GM18867 (cell line): ENCODE measurements around the gene BEGAIN.

Experiments used
- ATAC-seq: cut with Tn5 transposase; IDR thresholded peaks from one replicate; pipeline ENCODE4 v1.9.1; 2021; ENCODE audit warnings: mild to moderate bottlenecking, moderate library complexity; ENCODE audit not compliant: unreplicated experiment

Gene BEGAIN

GRCh38 chr14:100568998-100569733, 18.1 kb downstream of the BEGAIN start:
- ATAC-seq = no peak

DNA sequence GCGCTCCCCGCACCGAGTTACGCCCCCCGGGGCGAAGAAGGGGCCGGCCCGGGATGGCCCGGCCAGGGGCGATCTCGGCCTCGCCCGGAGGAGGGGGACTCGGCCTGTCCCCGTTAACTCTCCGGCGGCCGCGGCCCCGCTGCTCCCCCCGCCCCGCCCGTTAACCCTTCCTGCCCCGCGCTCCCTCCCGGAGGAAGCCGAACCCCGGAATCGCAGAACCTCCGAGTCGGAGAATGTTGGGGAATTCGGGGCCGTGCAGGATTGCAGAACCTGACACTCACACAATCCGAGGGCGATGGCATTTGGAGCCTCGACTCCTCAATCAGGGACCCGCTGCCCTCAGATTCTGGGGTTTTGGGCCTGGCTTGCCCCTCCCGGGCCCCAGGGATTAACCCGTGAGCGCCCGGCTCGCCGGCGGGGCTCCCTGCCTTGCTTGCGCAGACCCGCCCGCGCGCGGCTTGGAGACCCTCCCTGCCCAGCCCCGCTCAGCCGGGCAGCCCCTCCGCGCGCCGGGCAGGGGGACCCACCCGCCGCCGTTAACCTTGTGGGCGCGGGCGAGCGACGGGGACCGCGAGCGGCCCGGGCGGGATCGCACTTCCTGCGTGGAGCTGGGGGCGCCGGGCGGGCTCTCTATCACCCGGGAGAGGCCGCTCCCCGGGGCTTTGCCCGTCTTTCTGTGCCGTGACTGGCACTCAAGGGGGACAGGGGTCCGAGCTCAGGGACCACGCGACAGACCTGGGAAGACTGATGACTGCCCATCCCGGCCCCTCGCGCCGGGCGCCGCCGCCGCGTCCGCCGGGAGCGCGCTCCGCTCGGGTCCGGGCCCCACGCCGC, 18.8 kb downstream of the BEGAIN start:
- ATAC-seq = no peak

DNA sequence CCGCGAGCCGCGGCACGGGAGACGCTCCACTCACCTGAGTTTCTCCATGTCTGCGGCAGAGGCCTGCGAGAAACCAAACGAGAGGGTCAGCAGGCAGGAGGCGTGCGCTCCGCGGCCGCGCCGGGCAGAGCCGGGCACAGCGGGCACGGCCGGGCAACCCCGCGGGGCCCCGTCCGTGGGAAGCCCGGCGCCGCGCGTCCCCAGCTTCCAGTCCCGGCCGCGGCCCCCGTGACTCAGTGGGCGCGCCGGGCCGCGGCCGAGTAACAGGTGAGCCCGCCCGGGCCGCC, 19.4 kb downstream of the BEGAIN start:
- ATAC-seq = no peak

DNA sequence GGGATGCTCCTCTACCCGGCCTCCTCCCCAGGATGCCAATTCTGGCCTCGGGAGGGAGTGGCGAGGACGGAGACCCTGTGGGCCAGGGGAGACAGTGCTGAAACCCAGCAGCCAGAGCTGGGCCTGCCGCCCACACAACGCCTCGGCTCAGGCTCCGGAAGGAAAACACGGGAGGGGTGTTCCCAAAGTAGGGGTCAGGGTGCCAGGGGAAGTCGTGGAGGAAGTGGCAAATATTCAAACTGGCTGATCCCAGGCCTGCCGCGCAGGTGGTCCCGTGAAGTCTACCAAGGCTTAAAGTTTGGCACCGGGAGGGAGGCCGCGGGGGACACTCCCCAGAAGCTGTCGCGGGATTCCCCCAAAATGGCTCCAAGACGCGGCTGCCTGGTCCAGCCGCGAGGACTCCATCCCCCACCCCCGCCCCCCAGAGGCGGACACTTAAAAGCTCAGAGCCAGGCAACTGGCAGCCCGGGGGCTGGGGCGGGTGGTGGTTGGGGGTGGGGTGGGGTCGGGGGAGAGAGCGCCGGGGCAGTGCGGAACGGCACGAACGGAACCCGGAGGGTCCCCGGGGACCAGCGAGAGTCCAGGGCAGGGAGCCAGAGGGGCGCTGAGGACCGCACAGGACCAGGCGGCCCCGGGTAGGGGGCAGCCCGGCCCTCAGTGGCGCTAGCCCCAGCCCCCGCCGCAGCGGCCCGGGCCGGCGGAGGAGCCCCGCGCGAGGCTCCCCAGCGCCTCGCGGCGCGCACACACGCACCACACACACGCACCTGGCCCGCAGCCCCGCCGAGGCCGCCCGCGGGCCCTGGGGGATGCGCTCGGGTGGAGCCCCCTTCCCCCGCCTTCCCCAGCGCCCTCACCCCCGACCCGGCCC, 20.0 kb downstream of the BEGAIN start:
- no peak for ATAC-seq

- ATAC-seq = no peak
These were observed 20.6 kb downstream of the BEGAIN start for GRCh38 chr14:100566586-100566985.

DNA sequence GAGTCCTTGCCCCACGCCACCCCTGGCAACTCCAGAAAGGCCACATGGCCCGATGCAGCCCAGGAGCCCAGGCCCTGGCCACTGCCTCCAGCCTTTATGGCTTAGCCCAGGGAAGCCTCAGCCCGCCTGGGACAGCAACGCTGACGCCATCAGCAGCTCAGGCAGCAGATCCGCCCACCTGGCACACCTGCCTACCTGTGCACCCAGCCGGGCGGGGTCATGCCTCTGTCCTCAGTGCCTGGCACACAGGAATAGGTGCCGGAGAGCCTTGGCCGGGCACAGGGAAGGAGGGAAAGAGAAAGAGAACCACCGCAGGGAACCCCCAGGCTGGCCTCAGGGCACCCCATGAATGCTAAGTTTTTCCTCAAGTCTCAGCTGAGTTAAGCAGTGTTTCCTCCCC, 21.1 kb downstream of the BEGAIN start:
- ATAC-seq = no peak

- ATAC-seq = no peak
These were observed 21.6 kb downstream of the BEGAIN start for GRCh38 chr14:100565650-100566049.

DNA sequence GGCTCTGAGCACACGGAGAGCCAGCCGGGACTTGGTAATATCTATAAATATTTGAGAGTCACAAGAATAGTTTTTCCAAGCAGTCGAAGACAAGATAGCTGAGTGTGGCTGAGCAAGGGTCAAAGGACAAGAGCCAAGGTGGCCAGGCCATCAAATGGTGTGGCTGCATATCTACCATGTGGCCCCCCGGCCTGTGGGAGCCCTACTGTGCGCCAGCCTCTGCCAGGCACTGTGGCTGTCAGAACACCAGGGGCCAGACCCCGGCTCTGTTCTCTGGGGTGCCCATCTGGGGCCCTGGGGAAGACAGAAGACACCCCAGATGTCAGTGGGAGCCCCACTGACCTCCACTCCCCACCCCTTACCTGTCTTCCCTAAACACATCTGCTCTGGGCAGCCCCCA, 22.7 kb downstream of the BEGAIN start:
- ATAC-seq = no peak

GRCh38 chr14:100562751-100563150, 24.5 kb downstream of the BEGAIN start:
- ATAC-seq = no peak

GRCh38 chr14:100561005-100561404, 26.2 kb downstream of the BEGAIN start:
- no peak for ATAC-seq

- no peak for ATAC-seq
These were observed 26.7 kb downstream of the BEGAIN start for GRCh38 chr14:100560471-100560870.

DNA sequence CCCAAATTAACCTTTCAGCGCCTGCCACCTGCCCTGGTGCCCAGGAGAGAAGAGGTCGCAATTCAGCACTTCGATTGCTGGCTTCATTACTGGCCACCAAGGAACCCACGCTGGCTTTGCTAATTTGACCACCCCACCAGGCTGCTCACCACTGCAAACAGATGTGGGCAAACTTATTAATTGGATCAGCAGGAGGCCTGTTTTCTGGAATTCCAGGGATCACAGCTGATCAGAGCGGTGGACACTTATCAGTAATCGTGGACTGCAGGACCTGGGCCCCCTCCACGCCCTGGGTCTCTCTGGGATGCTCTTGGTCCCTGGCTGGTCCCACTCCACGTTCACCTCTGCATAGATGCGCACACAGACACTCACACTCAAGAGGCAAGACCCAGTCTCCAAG, 27.8 kb downstream of the BEGAIN start:
- no peak for ATAC-seq

DNA sequence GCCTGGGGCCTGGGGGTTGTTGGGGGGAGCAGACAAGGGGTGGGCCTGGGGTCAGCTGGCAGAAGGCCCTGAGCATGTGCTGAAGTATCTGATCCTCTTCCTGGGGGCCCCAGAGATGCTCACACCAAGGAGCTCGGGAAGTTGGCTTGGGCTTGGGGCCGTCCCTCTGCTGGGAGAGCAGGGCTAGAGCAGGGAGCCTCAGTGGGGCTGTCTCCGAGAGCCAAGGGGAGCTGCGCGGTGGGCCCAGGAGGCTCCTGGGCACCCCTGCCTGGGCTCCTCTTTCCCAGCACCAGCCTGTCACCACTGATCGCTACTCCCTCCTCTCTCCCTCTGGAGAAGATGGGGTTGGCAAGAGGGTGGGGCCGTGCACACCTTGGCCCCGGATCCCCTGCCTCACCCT, 28.3 kb downstream of the BEGAIN start:
- ATAC-seq = no peak

- no peak for ATAC-seq
These were observed 29.0 kb downstream of the BEGAIN start for GRCh38 chr14:100558226-100558625.

DNA sequence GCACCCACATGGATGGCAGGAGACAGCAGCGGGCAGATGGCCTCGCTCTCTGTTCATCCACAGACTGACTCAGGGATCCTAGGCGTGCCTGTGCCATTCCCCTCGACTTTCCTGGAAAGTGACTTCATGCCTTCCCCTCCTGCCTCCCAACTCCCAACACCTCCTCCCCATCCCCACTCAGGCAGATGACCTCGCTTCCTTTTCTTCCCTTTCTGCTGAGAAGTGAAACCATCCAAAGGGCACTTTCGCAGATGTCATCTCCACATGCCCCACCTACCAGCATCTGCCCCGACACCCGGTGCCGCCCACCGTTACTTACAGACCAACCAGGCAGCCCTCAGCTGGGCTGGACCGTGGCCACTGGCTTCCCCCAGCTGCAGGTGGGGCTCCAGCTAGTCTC, 29.6 kb downstream of the BEGAIN start:
- no peak for ATAC-seq

DNA sequence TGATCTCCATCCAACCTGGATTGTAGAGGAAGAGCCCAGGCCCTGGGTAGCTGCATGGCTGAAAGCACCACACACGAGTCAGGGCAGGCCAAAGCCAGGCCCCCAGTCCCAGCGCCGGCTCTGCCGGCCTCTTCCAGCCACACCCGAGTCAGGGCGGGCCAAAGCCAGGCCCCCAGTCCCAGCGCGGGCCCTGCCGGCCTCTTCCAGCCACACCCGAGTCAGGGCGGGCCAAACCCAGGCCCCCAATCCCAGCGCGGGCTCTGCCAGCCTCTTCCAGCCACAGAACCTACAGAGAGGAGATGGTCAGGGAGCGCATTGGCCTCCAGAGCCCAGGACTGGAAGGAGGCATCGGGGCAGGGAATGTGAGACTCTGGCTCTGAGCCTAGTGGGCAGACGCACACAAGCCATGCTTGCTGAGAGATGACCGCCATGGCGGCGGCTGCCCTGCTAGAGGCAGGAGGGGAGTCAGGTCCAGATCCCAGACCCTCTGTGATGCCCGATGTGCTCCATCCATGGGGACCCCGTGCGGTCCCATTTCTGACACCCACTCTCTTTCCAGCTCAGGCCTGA, 30.2 kb downstream of the BEGAIN start:
- no peak for ATAC-seq

GRCh38 chr14:100556140-100556475, 31.1 kb downstream of the BEGAIN start:
- no peak for ATAC-seq

GRCh38 chr14:100555436-100556139, 31.6 kb downstream of the BEGAIN start:
- no peak for ATAC-seq

DNA sequence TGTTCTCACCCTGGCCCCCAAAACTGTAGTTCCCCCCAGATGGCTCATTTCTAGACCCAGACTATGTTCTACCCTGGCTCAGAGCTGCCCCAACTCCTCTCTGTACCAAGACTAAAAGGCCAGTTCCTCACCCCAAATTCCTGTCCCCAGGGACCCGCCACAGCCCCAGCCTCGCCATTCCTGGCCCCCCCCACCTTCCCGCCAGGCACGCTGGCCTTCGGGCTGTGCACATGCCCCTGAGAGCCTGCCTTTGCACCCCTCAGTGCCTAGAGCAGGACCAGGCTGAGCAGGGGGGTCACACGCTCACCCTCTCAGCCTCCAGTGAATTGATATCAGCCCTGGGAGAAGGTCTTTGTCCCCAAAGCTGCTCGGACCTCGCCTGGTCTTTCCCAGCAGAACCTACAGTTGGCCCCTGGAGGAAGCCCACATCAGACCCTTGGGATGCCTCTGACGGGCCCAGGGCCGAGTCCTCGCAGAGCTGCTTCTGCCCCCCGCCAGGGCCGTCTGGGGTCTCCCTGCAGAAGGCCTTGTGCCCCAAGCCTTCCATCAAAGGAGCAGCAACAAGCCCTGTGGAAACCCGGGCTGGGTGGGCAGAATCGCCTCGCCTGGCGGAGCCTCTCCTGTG, 32.4 kb downstream of the BEGAIN start:
- ATAC-seq = no peak

DNA sequence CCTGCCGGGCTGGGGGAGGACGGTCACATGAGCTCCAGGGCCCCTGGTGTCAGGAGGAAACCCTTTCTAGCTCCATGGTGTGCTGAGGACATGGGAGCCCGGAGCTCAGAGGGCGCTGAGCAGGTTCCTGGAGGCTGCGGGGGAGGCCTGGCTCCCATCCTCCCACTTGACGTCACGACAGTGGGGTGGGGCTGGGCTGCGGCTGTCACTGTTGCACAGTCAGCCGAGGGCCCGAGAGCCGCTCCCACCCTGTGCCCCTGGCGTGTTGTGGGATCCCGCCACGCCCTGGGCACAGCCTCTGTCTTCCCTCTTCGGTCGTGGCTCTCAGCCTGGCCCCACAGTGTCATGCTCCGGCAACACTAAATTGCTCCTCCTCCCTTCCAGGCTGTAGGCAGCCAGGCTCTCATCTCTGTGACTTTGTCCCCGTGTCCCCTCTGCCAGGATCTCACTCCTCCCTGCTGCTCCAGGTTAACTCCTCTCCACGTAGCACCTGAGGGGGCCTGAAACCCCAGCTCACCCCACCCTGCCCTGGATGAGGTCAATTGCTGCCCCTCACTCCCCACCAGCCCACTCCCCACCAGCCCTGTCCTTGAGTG, 33.0 kb downstream of the BEGAIN start:
- ATAC-seq = no peak
